Esophagus mucosa (tissue), 1 donor: Measurements from ENCODE around the gene DBNL. TPM values are rescaled to one million over a fixed set of nuclear protein-coding genes. Genes with fewer than 3 reads are reported as not detected.

Source experiments
- ATAC-seq: fragments of 200-7000 bp; cut with Tn5 transposase; one replicate; pipeline ENCODE4 v1.9.1; 2020
- total RNA-seq: library from RNA; stranded (reverse); gene quantifications from one replicate; pipeline ENCODE4 v1.2.4, GENCODE V29; 2023
- donor health status: DM: yes; HTN: yes; CAD: no.

DBNL gene
- total RNA-seq, 1 donor from 2014 or later: 157 TPM

- no peak for ATAC-seq
Measured at GRCh38 chr7:44078521-44078920, 34.0 kb downstream of the DBNL start.

DNA sequence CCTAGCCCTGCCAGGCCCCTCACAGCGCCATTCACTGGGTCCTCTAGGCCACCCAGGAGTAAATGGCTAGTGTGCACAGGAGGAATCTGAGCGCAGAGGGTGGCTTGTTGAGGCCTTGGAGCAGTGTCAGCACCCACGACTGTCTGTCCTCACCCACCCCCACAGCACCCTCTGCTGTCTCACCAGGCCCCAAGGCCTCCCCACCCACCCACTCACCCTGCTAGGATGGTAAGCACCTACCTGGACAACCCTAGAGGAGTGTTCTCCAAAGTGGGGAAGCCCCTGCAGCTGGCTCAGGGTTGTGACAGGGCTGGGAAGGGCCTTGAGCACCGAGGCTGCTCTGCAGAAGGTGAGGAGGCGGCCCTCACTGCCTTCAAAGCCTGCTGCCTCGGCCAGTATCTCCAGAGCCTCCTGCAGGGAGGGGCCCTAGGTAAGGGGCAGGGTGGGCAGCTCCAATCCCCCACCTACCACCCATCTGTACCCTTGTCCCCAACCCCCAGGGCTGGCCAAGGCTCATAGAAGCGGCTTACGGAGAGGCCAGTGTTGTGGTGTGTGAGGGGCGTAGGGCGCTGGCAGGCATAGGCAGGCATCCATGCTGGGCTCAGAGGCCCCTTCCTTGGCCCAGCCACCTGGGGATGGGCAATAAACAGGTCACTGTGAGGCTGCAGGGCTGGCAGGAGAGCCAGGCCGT lies 35.0 kb downstream of the DBNL start:
- ATAC-seq: no peak

GRCh38 chr7:44080118-44080517 lies 35.6 kb downstream of the DBNL start:
- ATAC-seq: no peak

- ATAC-seq: no peak
Measured at GRCh38 chr7:44080686-44081265, 36.3 kb downstream of the DBNL start.

DNA sequence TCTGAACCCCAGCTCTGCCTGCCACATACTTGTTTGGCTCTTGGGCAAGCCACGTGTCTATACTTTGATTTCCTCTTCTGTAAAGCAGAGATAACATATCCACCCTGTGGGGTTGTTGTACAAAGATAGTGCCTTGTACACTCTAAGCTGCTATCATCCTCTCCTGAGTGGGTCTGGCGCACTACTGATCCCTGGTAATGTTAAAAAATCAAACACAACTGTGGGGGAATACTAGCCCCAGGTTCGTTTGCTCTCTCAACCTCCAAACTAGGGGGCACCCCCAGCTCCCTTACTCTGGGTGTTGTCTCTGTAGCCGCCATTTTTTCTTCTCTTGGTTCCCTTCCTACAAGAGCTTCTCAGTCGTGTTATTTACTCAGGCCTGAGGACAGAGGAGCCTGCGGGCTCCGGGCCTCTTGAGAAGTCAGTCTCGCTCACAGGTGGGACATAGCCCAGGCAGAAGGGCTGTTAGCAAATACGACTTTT lies 36.8 kb downstream of the DBNL start:
- ATAC-seq: no peak

DNA sequence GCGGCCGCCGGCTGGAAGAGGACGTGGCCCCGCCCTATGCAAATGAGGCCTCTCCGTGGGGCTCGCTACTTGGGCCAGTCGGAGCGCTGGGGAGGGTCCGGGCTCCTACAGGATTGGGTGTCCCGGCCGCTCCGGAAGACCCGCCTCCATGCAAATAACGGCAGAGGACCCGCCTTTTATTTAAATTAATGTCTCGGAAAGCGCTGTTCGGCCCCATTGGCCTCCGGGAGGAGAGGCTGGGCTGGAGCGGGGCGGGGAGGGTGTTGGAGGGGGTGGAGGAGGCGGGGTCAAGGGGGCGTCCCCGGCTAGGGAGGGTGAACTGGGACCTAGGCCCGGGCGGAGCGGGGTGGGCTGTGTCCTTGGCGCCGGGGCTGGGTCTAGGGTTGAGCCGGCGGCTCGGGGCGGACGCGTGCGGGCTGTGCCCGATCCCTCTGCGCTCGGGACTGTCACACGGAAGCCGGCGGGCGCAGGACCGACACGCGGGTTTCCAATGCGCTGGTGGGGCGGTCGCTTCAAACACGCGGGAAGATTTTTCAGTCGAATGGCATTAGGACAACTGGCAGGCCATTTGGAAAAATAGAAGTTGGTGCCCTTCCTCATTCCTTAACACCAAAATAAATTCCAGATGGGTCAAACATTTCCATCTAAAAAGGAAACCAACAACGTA lies 38.2 kb downstream of the DBNL start:
- peak; percentile 97 for ATAC-seq

GRCh38 chr7:44083796-44084195 lies 39.3 kb downstream of the DBNL start:
- ATAC-seq: no peak

DNA sequence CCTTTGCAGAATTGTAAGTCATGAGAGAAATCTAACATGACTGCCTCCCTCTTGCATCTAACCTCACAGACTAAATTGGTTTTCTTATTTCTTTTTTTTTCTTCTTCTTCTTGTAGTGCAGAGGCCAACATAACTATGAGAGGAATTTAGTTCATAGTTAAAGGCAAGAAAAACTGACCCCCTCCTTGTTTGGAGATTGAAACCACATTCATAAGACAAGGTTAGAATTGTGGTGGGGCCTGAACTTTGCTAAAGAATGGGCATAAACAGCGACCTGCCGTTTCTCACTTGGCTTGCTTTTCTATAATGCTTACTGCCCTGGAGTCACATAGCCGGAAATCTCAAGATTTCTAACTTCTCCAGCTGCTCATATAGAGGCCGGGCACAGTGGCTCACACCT lies 40.2 kb downstream of the DBNL start:
- no peak for ATAC-seq

DNA sequence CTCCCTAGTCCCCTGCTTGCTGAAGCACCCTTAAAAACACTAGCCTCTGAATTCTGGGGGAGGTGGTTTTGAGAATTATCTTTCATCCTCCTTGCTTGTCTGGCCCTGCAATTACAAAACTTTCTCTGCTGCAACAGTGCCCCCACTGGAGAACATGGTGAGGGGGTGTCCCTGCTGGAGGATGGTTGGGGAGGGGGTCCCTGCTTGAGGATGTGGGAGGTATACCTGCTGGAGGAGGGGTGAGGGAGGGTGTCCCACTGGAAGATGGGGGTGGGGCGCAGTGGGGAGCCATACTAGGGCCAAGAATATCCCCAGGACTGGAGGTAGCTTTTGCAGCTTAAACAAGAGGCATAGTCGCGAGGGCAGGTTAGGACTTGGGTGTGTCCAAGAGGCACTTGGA lies 41.0 kb downstream of the DBNL start:
- no peak for ATAC-seq

GRCh38 chr7:44086627-44087026 lies 42.1 kb downstream of the DBNL start:
- ATAC-seq: no peak

DNA sequence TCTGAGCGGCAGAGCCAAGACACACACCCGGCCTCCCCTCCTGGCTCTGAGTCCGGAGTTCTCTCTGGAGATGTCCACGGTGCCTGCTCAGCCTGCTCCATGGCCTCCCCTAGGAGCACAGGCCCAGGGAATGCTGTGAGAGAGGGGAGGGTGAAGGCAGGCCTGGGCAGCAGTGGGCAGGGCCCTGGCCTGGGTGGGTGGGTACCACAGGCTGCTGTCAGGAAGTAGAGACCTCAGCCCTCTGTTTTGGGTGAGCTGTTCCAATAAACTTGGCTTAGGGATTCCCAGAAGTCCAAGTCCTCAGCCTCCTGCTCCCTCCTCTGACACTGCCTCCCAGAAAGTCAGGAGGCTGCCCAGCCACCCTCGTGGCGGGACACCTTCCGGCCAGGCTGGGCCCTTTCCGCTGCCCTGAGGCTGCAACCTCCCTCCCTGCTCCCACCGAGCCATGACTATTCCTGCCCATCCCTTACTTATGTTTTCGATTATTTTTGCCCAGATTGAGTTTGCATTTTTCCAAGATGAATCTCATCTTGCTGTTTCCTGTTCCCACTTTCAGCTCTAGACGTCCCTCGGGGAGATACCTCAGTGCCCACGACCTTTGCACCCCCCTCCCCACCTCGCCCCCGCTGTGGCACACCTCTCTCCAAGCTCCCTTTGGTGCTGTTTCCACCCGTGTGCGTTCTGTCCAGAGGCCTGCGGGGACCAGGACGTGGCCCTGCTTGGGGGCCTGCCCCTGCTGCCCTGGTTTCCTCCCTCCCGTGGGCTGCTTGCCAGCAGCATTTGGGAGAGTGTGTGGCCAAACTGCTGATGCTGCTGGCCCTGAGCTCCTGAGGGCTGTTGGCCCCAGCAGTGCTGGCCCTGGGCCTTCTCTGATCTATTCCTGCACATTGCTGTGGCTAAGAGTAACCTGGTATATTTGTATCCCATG lies 43.7 kb downstream of the DBNL start:
- ATAC-seq: peak; percentile 8

- ATAC-seq: no peak
Measured at GRCh38 chr7:44093102-44093641, 48.7 kb downstream of the DBNL start.

- ATAC-seq: no peak
Measured at GRCh38 chr7:44094365-44094764, 49.9 kb downstream of the DBNL start.

- no peak for ATAC-seq
Measured at GRCh38 chr7:44094883-44095592, 50.5 kb downstream of the DBNL start.

- ATAC-seq: no peak
Measured at GRCh38 chr7:44095781-44096180, 51.3 kb downstream of the DBNL start.

DNA sequence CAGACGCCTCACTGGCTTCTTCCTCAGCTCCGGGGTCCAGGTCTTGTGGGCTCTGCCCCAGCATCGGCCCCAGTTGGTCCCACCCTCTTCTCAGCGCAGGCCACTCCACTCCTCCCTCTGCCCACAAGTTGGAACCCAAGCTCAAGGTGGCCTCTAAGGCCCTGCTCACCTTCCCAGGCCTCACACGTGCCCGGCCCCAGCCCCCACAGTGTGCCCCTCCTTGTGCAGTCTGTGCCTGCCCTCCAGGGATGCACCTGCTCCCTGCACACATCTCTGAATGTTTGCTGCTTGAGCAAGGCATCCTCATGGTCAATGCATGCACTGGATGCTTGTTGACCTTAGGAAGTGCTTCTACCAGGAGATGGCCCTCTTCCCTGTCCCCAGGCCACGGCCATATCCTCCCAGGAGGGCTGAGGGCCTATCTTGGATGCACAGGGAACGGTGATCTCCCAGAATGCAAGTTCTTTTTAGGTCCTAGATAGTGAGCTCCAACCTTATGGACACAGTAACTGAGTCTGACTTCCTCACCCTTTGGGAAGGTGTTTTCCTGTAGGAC lies 51.9 kb downstream of the DBNL start:
- ATAC-seq: no peak

DNA sequence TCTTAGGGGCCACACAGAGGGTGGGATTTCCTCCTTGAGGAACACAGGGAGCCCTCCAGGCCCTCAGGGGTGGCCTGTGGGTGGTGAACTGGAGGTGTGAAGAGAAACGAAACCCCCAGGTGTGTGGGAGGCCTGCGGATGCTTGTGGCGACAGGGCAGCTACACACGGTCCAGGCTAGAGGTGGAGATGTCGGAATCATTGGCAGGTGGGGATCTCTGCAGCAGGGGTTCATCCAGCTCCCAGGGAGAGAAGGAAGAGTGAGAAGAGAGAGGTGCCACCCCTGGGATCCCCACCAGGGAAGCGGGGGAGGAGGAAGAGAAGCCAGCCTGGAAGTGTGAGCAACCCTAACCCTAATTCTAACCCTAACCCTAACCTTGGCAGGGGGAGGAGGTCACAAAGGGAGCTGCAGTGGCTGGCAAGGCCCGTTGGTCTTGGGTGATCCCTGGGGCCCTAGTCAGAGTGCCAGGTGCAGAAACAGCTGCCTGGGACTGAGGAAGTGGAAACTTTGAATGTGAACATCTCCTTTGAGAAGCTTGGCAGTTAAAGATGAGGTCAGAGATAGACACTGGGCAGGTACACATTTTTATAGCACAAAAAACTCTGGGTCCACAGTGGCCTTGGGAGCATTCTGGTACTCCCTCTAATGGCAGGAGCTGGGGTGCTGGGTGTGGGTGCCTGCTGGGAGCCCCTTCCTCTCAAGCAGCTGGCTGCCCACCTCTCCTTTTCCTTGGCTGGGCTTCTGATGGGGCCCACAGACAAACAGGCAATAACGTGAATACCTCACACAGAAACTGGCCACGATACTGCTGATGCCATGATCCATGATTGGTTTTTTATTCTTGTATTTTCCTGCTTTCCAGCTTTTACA lies 52.8 kb downstream of the DBNL start:
- ATAC-seq: no peak

DNA sequence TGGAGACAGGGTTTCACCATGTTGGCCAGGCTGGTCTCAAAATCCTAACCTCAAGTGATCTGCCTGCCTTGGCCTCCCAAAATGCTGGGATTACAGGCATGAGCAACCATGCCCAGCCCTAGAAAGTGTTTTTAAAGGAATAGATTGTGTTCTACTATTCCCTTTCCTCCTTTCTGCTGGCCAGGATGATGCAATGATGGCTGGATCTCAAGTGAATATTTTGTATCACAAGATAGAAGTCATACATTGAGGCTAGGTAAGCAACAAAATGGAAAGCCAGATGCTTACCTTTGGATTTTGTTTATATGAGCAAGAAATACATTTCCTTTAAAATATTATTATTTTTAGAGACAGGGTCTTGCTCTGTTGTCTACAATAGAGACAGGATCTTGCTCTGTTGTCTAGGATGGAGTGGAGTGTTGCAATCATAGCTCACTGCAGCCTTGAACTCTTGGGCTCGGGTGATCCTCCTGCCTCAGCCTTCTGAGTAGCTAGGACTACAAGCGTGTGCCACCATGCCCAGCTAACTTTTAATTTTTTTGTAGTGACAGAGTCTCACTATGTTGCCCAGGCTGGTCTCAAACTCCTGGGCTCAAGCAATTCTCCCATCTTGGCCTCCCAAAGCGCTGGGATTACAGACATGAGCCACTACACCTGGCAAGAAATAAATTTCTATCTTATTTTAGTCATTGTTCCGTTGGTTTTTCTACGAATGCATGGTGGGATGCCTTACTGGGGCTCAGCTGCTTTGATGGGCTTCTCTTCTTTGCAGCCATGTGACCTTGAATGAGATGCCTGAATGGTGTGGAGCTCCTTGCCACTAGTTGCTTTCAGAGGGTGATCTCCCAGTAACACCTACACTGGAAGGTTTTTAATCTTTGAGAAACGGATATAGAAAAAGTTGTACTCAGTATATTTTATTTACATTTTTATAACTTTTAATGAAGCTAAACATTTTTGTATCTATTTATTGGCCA lies 53.9 kb downstream of the DBNL start:
- ATAC-seq: no peak

- ATAC-seq: no peak
Measured at GRCh38 chr7:44099669-44100068, 55.2 kb downstream of the DBNL start.
